ENCODE results near the gene LRRC3B.

LRRC3B gene

GRCh38 chr3:26634601-26635000 lies 12.0 kb downstream of the LRRC3B start:
- DNase-seq, result no peak

- DNase-seq, result no peak
Observed at GRCh38 chr3:26636096-26636727, 13.6 kb downstream of the LRRC3B start.

- no peak for DNase-seq
Observed at GRCh38 chr3:26637698-26638097, 15.1 kb downstream of the LRRC3B start.

- no peak for DNase-seq
Observed at GRCh38 chr3:26638113-26638512, 15.5 kb downstream of the LRRC3B start.

- DNase-seq, result no peak
Observed at GRCh38 chr3:26639339-26639738, 16.8 kb downstream of the LRRC3B start.

- no peak for DNase-seq
Observed at GRCh38 chr3:26647078-26647477, 24.5 kb downstream of the LRRC3B start.

GRCh38 chr3:26648461-26648860 lies 25.9 kb downstream of the LRRC3B start:
- DNase-seq, result no peak

- DNase-seq, result no peak
Observed at GRCh38 chr3:26652164-26652563, 29.6 kb downstream of the LRRC3B start.

- DNase-seq, result no peak
Observed at GRCh38 chr3:26653811-26654425, 31.3 kb downstream of the LRRC3B start.

GRCh38 chr3:26655231-26655630 lies 32.7 kb downstream of the LRRC3B start:
- no peak for DNase-seq

- DNase-seq, result no peak
Observed at GRCh38 chr3:26657348-26657976, 34.9 kb downstream of the LRRC3B start.

GRCh38 chr3:26668171-26668570 lies 45.6 kb downstream of the LRRC3B start:
- DNase-seq, result no peak

- no peak for DNase-seq
Observed at GRCh38 chr3:26668696-26669095, 46.1 kb downstream of the LRRC3B start.

GRCh38 chr3:26675336-26675735 lies 52.8 kb downstream of the LRRC3B start:
- no peak for DNase-seq

GRCh38 chr3:26681632-26682031 lies 59.1 kb downstream of the LRRC3B start:
- no peak for DNase-seq

- no peak for DNase-seq
Observed at GRCh38 chr3:26682406-26682805, 59.8 kb downstream of the LRRC3B start.

- DNase-seq, result no peak
Observed at GRCh38 chr3:26683902-26684301, 61.3 kb downstream of the LRRC3B start.

- no peak for DNase-seq
Observed at GRCh38 chr3:26687466-26687865, 64.9 kb downstream of the LRRC3B start.

- DNase-seq, result no peak
Observed at GRCh38 chr3:26699553-26699952, 77.0 kb downstream of the LRRC3B start.

- no peak for DNase-seq
Observed at GRCh38 chr3:26703519-26703918, 80.9 kb downstream of the LRRC3B start.

- no peak for DNase-seq
Observed at GRCh38 chr3:26704736-26705135, 82.2 kb downstream of the LRRC3B start.

GRCh38 chr3:26708501-26708900 lies 85.9 kb downstream of the LRRC3B start:
- DNase-seq, result no peak

- no peak for DNase-seq
Observed at GRCh38 chr3:26712211-26713026, 89.8 kb downstream of the LRRC3B start.

GRCh38 chr3:26713091-26713490 lies 90.5 kb downstream of the LRRC3B start:
- DNase-seq, result no peak
